A172 (cell line): ENCODE results near the gene PALD1. TPM values are rescaled to one million over a fixed set of nuclear protein-coding genes. Genes with fewer than 3 reads are reported as not detected.

ENCODE experiments used
- DNase-seq: peaks from one replicate; pipeline ENCODE4 v3.0.0-alpha.2; 2015; ENCODE audit warnings: low spot score
- total RNA-seq: library from RNA; depleted of rRNA; stranded (reverse); fragments of >200 nt; shearing (Covaris generic); gene quantifications from 2 replicates; pipeline ENCODE4 v1.2.3, GENCODE V29; 2014

PALD1 gene
- total RNA-seq, 1 experiment from 2014 or later, result 5.8 TPM

GRCh38 chr10:70588859-70589570 lies 110.4 kb downstream of the PALD1 start:
- DNase-seq, result no peak

- DNase-seq, result no peak
Measured at GRCh38 chr10:70589762-70590654, 111.4 kb downstream of the PALD1 start.

- no peak for DNase-seq
Measured at GRCh38 chr10:70590655-70591416, 112.3 kb downstream of the PALD1 start.

GRCh38 chr10:70592186-70592735 lies 113.7 kb downstream of the PALD1 start:
- DNase-seq, result no peak

- DNase-seq, result no peak
Measured at GRCh38 chr10:70592746-70593512, 114.4 kb downstream of the PALD1 start.

- no peak for DNase-seq
Measured at GRCh38 chr10:70593513-70593890, 114.9 kb downstream of the PALD1 start.

GRCh38 chr10:70594161-70594560 lies 115.6 kb downstream of the PALD1 start:
- no peak for DNase-seq

DNA sequence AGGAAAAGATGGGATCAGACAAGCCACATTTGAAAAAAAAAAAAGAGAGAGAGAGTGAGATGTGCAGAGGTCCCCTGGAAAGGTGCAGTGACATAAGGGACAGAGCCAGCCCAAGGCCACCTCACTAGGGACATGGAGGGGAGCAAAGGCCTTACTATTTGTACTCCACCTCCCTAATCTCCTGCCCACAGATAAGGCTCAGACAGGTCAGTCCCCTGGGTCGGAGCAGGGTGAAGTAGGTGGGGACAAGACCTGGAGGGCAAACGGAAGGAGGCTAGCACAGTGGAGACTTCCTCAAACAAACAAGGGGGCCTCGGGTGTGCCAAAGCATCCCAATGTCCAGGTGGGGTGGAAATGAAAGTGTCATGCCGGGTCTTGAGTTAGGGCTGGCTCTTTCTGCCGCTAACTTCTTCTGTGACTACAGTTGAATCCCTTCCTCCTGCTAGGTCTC lies 117.0 kb downstream of the PALD1 start:
- DNase-seq, result no peak

DNA sequence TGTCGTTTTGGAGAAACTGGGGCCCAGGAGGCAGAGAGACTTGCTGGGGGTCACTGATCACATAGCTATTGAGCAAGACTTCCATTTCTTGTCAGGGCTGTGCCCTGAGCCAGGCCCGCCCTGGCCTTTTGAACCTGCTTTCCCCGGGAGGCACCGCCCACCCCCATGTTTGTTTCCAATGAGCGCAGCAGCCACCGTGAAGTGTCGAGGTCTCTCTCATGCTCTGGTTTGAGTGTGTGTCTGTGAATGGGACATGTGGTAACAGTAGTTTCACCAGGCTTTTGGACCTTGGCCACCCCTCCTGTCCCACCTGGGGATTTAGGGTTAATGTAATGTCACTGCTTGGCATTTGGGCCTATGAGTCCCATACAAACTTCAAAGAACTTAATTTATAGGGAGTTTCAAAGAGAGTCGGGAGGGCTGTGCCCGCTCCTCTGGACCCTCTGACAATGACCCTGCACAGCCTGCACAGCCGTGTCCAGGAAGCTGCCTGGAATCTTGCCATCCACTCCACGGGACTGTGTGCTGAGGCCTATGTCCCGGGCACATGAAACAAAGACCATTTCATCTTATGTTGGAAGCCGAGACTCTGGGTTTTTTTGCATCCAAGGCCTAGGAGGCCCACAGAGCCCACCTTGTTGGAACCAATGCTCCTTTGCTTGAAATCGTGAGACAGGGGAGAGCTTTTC lies 117.7 kb downstream of the PALD1 start:
- no peak for DNase-seq

DNA sequence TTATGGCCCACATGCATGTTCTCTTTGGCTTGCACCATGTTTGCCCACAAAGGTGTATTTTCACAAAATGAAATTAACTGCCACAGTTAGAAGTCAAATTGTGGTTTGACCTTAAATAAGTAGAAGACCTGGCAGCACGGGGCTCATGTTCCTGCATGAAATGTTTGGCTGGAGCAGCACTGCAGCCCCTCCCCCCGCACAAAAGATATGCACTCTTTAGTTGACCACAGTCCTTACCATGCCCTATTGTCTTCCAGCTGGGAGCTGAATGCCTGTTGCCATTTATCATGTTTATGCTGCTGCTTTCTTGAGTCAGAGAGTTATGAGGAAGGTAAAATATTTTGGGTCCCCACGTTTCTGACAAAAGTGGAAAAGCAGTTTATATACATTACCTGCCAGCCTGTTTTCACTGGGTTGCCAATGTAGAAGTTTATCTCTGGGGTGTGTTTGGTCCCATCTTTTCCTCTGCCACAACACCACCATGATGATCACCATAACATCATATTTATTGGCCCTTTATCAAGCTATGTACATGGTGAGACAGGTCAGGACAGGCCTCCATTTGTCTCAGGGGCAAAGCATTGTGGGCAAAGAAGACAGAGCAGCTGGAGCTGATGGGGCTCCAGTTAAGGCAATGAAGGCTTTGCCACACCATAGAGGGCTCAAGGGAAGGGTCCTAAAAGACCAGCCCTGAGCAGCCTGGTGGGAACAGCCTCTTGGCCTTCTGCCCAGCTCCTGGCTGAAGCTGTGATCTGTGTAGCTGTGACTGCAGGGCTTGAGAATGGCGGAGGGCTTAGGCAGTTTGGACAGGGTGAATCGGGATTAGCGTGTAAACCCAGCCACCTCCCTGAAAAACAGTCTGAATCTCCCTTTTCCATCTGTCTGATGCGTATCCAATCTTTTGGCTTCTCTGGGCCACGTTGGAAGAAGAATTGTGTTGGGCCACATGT lies 118.6 kb downstream of the PALD1 start:
- DNase-seq, result no peak

- no peak for DNase-seq
Measured at GRCh38 chr10:70597856-70598815, 119.6 kb downstream of the PALD1 start.

DNA sequence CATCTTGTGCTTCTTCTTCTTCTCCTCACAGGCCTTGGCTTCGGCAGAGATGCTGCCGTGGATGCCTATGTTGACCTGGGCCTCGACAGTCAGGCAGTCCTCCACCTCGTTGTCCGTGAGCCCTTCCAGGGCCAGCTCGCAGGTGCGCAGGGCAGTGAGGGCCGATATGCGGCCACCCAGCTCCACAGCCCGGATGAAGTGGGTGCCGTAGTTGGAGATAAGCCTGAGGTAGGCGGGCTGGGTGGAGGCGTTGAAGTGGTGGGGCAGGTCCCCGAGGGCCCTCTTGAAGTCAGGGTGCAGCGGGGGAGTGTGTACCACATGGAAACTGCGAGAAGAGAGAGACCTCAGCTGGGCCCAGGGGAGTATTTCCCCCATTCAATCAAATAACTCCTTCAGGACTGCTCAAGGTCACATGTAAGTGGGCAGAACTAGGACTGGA lies 120.3 kb downstream of the PALD1 start:
- DNase-seq, result no peak

- DNase-seq, result no peak
Measured at GRCh38 chr10:70599319-70599718, 120.8 kb downstream of the PALD1 start.

- DNase-seq, result no peak
Measured at GRCh38 chr10:70599791-70600190, 121.2 kb downstream of the PALD1 start.

DNA sequence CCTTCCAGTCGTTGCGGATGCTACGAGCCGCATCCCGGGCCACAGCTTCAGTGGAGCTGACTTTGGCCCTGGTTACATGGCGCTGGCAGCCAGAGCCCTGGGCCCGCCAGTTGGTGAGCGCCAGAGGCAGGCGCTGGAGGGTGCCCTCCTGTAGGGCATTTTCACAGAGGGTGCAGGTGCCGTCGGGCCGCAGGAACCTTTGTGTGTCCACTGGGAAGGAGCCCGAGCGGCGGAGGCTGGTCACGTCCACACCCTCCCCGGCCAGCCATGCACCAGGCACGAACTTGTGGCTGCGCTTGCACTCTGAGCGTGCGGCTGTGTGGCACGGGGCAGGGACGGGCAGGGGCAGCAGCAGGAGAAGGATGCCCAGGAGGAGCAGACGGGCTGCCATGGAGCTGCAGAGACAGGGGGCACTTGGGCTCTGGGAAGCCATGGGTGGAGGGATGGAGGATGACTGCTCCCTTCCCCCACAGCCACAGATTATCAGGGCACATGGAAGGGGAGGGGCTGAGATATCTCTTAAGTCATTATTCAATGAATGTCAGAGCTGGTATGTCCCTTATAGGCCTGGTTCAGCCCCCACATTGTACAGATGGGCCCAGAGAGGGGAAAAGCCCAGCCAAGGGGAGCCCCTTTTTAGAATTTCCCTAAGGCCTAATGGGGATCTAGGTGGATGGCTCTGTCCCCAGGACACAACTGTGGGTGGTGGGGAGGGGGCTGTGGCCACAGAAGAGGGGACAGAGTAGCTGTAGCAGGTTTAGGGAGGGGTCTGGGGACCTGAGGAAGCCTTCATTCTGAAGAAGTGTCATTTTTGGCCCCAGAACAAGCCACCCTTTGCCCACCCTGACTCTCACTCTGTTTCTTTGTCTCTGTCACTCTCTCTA lies 122.2 kb downstream of the PALD1 start:
- DNase-seq, result no peak

- no peak for DNase-seq
Measured at GRCh38 chr10:70601746-70602145, 123.2 kb downstream of the PALD1 start.
